Medulla oblongata (tissue), 1 donor: ENCODE data around the gene IRS2.
"Not testable (repeated sequence)": the region's sequence is repeated elsewhere in the genome, so short reads cannot be mapped to it uniquely, and the experiment has no call there.

Source experiments
- DNase-seq: peaks from one replicate; pipeline ENCODE4 v3.0.0-alpha.2; 2015; ENCODE audit errors: extremely low spot score

Gene IRS2

DNA sequence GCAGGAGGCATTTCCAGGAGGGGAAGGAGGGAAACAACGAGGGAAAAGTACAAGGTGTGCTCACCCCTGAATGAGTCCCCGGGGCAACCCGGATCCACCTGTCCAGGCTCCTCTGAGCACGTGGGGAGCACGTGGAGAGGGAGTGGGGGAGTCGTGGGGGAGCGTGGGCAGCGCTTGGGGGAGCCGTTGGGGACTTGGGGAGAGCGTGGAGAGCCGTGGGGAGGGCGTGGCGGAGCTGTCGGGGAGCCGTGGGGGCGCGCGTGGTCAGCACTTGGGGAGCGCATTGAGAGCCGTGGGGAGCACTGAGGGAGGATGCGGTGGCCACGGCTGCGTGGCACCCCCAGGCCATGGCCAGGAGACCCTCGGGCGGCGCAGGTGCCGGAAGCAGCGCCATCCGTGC lies 52.8 kb downstream of the IRS2 start:
- DNase-seq: no peak

DNA sequence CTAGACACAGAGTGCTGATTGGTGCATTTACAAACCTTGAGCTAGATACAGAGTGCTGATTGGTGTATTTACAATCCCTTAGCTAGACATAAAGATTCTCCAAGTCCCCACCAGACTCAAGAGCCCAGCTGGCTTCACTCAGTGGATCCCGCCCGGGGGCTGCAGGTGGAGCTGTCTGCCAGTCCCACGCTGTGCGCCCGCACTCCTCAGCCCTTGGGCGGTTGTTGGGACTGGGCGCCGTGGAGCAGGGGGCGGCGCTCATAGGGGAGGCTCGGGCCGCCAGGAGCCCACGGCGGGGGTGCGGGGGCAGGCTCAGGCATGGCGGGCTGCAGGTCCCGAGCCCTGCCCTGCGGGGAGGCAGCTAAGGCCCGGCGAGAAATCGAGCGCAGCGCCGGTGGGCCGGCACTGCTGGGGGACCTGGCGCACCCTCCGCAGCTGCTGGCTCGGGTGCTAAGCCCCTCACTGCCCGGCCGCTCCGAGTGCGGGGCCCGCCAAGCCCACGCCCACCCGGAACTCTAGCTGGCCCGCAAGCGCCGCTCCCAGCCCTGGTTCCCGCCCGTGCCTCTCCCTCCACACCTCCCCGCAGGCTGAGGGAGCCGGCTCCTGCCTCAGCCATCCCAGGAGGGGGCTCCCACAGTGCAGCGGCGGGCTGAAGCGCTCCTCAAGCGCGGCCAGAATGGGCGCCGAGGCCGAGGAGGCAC lies 53.8 kb downstream of the IRS2 start:
- not testable (repeated sequence) for DNase-seq

DNA sequence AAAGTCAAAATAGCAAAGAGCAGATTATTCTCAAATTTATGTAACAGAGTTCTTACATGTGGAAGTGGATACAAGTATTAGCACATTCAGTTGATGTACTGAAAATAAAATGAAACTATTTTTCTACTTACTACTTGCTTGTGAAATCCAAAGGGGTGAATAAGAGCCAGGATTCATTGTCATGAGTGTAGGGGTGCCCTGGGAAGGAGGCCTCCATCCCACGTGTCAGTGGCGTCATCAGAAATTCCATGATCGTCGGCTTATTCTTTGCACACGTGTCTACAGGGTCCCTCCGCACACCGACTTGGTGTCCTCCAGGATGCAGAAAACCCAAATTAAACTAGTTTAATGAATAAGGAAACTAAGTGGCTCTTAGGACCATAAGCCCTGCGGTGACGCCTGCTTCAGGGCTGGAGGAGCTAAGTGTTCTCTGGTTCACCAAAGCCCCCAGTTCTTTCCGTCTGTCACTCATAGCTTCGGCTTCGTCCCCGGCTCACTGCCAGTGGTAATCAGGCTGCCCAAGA lies 55.5 kb downstream of the IRS2 start:
- no peak for DNase-seq

DNA sequence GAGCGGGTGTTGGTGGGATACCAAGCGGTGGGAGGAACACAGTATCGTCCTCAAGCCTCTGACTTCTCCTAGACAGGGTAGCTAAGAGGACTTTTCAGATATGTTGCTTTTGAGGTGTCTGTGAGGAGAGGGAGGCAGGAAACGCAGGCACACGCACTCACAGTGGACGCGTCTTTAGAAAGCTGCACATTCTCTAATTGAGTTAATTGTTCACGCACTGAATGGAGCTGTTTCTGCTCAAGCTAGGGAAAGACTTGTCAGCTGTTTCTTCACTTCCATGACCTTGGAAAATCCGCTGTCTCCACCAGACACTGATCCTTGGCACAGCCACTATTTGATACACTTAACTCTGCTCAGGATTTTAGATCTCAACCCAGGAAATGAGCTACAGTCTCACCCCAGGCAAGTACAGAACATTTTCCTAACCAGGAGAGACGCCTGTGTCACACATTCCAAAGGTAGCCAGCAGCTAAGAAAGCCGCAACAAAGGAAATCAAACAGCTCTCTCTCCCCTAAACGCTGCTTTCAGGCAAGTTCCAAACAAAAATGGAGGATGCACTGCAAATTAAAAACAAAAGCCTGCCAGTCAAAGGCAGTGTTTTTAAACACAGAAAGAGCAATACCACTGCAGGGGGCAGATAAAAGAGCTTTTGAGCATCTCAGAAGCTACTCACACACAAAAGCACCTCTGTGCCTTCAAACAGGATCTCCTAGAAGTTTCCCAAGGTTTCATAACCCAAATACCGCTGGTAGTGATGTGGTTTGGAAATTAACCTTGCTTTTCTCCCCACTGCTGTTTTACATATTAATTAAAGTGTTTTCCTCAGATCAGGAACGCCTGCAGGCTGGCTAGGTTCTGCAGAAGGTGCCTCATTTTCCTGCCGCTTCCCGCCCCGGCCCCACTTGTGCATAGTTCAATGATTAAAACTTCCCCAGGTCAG lies 57.3 kb downstream of the IRS2 start:
- DNase-seq: no peak

DNA sequence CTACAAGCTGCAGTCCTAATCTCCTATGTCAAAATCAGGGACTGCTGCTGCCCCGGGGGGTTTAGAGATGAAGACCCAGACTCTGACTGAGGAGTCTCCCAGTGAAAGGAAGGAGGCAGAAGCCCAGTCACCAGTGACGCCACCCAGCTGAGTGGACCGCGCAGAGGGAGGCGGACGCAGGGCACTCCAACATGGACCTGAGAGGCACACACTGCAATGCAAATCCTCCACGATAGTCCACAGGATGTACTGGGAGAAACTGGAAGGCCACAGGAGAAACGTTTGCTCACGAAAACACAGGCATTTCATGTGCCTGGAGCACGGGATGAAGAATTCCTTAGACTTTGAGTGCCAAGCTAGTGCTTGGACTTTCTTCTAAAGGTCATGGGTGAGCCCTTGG lies 58.3 kb downstream of the IRS2 start:
- no peak for DNase-seq

DNA sequence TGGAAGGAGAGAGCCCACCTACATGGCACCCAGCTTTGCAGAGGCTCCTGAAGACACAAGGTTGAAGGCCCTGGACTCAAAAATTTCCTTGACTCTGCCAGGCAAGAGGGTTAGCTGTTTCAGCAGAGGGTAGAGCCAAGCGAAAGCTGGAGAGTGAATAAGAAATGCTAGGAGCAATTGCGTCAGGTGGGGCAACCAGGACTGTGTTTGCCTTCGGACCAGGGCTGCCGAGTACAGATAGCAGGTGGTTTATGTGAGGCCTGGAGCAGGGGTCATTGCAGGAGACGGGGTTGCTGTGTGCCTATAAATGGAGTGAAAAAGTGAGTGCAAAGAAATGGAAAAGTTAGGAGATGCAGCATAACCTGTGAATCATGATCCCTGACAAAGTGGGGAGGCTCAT lies 59.1 kb downstream of the IRS2 start:
- no peak for DNase-seq

DNA sequence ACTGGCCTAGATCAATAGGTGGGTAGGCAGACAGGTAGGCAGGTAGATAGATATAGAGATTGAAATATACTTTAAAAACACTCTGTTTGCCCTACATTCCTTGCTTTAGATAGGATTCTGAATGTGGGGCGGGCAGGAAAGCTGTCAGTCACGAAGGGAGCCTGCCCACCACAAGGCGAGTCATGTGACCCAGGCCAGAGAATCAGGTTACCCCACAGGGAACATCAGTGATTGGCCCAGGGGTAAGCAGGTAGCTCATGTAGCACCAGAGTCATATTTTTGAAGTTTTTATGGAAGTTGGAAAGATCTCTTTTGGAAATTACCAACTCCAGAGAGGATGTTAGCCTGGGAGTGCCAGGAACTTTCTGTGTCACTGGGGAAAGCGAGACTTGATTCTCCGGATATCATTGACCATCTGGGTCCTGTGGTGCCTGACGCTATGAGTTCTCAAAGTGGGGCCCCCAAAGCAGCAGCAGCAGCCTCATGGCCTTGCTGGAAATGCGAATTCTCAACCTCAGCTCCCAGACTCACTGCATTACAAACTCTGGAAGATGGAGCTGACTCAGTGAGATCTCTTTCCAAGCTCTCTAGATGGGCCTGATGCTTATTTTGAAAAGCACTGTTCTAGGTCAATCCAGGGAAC lies 60.3 kb downstream of the IRS2 start:
- DNase-seq: no peak

DNA sequence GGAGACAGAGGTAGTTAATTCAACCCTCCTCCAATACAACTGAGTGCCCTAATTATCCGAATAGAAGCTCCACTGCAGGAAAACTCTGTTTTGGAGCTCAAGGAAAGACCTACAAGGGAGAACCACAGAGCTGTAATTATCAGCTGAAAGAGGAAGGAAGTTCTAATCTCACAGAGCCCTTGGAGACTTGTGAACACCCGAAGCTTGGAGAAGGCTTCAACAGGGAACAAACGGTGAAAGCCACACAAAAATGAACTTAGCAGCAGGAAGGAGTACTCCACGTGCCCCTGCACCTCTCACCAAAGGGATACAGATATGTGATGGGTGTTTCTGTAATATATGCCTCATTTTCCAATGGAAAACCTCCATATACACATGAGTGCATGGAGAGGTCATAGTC lies 61.1 kb downstream of the IRS2 start:
- DNase-seq: no peak

DNA sequence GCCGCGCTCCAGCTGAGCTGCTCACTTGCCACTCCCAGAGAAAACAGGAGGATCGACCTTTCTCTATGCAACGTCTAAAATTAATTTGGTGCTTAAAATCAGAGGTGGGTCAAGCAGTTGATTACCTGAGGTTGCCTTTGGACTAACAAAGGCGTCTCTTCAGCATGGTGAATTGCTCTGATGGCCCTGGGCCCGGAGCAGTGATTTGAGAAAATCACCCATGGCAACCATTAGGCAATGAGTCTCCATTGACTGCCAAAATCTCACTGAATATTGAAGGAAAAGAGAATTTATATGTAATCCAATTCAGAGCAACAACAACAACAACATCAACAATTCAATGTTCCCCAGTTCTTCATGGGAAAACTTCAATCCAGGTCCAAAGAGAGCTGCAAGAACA lies 61.8 kb downstream of the IRS2 start:
- no peak for DNase-seq

DNA sequence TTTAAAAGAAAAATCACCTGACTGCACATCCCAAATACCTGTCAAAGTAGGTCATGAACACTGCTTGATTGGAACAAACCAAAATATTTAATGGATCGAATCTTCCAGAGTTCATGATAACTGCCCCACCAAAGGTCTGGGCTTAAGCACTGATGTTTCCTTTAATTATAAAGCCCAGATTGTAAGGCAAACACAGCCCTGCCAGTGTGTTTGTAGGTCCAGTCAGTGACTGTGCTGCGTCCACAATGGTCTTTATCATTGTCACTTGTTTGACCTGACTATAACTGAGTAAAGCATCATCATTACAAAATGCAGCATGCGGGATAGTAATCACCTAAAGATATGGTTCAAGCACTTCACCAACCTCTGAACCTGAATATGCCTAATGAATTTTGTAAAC lies 63.3 kb downstream of the IRS2 start:
- DNase-seq: no peak

DNA sequence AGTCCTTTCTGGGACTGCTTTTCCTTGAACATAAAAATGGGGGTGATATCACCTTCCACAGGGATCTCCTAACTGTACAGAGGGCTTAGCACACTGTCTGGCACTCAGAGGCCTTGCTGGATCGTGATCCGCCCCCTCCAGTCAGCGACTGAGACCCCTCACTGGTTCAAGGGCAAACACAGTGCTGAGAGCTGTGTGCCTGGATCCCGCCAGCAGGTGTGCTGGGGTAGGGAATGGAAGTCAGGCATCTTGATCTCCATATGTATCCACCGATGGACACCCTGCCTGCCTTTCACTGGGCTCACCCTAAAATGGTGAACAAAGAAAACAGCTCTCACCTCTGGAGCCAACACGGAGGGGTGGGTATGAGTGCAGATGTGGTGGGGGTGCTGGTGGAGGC lies 64.3 kb downstream of the IRS2 start:
- no peak for DNase-seq

DNA sequence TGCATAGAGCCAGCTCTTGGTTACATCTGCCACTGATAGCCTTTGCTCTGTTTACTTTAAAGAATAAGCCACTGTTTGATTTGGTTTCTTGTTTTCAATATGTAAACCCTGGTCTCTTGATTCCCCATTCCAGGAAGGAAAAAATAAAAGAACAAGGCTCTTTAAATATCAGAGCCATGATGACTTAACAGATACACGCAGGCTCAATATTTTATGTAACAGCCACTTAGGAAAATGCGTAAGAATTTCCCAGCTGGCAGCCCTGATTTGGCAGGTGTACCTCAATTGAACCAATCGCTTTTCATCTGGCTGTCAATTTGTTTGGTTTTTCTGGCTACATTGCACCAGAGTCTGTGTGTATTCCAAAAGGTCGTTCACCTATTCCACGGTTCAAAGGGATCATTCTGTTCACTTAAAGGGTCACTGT lies 65.6 kb downstream of the IRS2 start:
- no peak for DNase-seq

DNA sequence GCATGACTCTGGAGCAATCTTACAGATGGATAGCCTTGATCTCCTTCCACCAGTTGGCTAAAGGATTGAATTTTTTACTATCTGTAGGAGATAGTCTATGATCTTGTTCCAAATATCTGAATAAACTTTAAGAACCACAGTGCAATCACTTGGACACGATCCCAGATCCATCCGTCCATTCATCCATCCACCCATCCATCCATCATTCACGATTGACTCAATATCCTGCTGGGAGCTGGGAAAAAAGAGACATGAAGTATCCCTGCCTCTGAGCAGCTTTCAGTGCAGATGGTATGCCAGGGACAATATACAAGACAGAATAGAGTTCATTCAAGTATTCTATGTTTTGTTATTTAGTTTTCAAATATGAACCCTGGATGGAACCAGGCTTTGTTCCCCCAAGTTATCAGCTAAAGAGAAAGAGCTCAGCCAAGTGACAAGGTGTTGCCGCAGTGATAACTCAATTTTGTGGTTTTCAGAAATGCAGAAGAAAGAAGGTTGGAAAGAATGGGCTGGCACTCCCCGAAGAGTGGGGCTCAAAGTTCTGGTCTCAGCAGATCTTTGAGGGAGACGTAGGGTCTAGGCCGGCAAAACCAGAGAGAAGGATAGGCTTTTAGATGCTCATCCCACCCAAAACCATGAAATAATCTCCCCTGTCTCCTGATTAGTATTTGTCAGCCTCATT lies 66.3 kb downstream of the IRS2 start:
- DNase-seq: no peak

DNA sequence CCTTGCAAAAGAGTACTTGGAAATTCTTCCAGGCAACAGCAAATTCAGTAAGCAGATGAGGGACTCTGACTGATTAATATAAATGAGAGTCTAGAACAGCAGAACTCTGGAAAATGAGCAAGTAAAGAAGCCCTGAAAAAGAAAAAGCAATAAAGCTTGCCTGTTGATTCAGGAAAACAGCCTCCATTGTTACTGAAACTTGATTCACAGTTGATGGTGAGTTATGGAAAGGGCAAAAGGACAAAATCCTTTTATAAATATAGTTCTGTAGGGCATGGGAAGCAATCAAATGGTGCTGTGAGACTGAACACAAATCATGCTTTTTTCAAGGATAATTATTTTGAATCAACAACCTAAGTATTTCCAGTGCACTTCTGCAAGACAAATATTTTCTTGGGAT lies 67.7 kb downstream of the IRS2 start:
- no peak for DNase-seq

DNA sequence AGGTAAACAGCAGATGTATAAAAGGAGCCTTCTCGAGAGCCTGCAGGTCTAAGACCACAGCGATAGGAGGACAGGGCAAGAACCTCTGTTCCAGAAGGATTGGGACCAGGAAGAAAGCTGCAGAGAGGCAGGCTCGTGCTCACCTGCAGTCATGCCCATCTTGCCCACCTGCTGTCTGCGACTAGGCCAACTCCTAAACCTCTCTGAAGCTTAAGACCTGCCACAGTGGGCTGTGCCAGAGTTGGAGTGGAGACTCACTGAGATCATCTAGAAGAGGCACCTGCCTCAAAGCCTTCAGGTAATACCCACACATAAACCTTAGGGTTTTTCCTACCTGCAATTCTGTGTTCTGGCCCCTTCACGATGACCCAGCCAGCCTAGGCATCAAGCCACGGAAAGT lies 68.7 kb downstream of the IRS2 start:
- DNase-seq: no peak

DNA sequence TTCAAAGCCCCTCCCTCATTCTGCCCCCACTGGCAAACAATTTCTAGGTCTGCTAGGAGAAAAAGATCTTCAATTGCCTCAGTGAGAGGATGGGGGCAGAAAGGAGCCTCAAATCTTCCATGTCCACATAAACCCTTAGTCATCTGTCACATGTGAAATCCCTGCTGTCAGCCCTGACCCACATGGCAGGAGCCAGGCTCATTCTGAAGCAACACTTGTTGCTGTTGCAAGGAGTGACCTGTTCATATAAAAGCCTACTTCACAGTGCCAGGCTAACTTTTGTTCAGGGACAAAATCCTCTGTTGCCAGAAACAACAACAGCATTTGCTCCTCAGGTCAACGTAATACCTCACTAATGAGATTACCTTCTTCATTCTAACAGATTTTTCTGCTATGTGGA lies 70.5 kb downstream of the IRS2 start:
- DNase-seq: peak; percentile 49

DNA sequence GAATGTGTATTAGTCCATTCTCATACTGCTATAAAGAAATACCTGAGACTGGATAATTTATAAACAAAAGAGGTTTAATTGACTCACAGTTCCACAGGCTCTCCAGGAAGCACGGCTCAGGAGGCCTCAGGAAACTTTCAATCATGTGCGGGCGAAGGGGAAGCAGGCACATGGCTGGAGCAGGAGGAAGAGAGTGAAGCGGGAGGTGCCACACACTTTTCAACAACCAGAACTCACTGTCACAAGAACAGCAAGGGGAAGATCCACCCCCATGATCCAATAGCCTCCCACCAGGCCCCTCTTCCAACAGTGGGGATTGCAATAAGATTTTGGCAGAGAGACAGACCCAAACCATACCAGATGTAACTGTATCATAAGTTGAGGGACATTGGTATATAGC lies 72.7 kb downstream of the IRS2 start:
- DNase-seq: no peak

DNA sequence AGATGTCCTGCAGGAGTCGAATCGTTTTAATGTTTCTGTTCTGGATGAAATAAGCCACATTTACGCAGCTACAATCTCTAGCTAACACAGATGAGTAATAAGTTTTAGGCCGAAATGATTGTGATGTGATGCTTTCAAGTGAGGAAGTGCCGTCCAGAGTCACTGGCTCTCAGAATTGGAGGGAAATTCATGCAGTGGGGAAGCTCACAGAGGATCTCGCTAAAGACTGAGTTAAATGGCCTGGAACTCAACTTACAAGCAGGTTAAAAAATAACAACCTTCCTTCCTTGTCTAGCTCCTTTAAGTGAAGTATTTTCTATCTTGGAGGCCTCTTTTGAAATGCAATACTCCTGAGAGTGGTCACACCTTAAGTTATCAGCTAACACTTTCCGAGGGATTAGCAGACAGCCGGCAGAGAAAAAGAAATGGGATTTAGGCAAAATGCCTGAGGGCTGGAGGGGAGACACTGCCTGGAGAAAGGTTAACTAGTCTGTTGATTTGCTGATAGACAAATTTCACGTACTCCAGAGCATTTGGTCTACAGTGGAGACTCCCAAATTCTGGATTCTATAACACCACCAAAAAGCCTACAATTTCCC lies 74.2 kb downstream of the IRS2 start:
- no peak for DNase-seq

DNA sequence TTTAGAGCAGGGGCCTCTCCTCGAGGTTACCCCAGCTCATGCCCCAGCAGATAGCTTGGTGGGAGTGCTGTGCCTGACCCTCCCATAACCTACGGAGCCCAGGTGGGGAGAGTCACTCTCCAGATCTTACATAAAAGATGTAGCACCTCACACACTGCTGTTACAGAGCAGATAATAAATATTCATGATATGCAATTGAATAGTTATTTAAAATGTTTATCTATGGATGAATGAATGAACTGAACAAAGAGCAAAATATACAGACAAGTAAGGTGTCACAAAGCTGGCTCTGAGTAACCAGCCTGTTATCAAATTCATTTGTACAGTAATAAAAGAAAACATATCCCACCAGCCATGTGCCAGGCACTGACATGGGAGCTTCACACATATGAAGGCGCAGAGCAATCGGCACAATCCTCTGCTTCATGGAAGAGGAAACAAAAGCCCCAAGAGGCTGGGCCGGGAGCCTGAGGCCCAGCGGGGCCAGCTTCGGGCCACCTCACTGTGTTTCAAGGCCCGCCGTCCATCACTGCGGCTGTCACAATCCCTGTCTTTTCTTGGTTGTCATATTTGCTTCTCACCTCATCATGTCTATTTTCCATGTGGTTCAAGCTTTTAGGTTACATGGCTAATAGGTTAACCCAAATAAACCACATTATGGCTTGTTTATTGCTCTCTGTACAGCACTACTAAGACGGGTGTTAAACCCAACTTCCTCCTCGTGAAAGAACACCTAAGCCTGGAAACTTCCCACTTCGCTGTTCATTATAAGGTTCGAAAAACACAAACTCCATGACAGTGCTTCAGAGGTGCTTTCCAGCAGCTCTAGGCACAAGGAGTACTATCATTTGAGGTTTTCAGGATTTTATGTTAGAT lies 78.4 kb downstream of the IRS2 start:
- DNase-seq: no peak

DNA sequence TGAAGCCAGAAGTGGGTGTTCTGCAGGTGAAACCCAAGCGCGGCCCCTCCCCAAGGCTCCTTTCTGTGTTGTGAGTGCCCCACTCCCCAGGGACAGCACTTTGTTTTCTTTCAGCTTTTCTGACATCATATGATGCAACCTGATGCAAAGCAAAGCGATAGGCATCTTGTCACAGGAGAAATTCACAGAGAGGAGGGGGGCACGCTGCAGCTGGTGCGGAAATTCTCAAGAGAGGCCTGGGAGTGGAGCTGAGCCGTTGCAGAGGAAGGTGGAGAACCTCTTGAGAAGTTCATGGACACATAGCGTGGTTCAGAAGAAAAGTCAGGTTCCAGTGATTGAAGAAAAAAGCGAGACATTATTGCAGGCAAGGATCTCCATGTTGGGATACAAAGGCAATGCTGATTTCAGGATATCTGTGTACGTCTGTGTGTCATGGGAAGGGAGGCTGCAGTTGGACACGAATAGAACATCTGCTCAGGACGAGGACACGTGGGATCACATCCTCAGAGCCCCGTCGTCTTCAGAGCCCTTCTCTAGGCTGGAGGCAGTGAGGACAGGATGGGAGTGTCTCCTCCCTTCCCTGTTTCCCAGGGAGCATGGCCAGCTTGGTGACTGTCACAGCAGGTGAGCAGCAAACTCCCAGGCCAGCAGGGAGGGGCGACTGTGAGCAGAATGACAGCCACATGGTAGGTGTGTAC lies 79.2 kb downstream of the IRS2 start:
- no peak for DNase-seq
